ENCODE measurements around the gene IGSF8.

IGSF8 gene

DNA sequence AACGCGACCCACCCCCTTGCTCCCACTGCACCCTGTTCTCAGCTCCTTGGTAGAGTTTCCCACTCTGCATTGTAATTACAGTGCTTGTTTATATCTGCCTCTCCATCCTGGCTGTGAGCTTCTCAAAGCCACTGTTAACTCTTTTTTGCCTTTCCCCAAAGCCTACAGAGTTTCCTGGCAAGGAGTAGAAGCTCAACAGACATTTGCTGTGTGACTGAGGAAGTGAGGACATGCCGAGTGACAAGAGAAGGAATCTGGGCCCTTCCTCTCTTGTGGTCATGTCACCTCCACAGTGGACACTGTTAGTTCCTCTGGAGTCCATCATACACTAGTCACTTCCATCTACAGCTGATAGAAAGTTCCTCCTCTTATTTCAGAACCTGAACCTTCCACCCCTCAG lies 6.1 kb upstream of the IGSF8 start:
- no peaks in the 10 kb centered on the region for H3K36me3 ChIP-seq (ENCODE audit: control insufficient read depth in 2 of 2, insufficient read depth in 2 of 2, low read length in 2 of 2)
- no peaks in the 10 kb centered on the region for H3K27me3 ChIP-seq (ENCODE audit: control insufficient read depth in 1 of 2, insufficient read depth in 2 of 2, low read length in 2 of 2)
- peak overlapping the region in 1 of 2 donors; percentile 36 for H3K9ac ChIP-seq (ENCODE audit: low read length in 2 of 2)
- H3K9me3 ChIP-seq (ENCODE audit: control insufficient read depth in 2 of 2, low read length in 2 of 2) = no peaks in the 10 kb centered on the region
- peaks cover 41% of the 10 kb centered on the region for H3K4me1 ChIP-seq (ENCODE audit: control insufficient read depth, insufficient read depth, low read length)
- H3K4me3 ChIP-seq (ENCODE audit: low read length in 2 of 2) = no peak overlapping the region
- H3K27ac ChIP-seq (ENCODE audit: low read length) = peak overlapping the region; percentile 49

GRCh38 chr1:160103658-160104408 lies 5.4 kb upstream of the IGSF8 start:
- Histone ChIP-seq H3K27ac (ENCODE audit: low read length) (peak overlapping the region; percentile 98), H3K9me3 (ENCODE audit: control insufficient read depth in 2 of 2, low read length in 2 of 2) (no peaks in the 10 kb centered on the region)

DNA sequence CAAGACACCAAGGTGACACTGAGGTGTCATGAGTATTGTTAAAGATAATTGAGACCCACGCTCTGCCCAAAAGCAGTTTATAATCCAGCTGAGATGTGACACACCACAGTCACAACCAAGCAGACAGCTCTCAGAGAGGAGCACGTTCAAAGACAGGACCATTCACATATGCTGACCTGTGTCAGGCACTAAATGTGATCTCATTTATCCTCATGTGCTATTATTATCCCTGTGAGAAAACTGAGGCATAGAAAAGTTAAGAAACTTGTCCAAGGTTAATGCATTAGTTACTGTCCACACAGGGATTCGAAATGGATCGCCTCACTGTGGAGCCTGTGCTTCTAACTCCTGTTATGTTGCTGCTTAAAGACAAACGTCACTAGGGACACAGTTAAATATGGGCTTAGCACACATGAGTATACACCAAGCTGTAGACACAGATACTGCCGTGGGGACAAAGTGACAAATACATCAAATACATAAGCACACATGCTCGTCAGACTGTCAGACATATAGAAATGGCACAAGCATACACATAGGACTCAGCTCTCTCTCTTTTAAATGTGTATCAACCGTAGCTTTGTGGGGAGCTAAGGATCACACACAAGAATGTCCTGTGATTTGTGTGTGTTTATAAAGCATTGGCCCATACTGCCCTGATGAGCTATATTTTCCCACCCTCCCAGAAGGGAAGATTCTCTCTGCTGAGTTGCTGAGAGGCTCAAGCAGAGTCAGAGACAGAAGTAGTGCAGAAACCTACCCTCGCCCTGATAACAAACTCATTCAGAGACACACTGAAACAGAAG lies 3.5 kb upstream of the IGSF8 start:
- H3K4me1 ChIP-seq (ENCODE audit: control insufficient read depth, insufficient read depth, low read length) = peaks cover 56% of the 10 kb centered on the region
- no peaks in the 10 kb centered on the region for H3K9me3 ChIP-seq (ENCODE audit: control insufficient read depth in 2 of 2, low read length in 2 of 2)
- H3K27me3 ChIP-seq (ENCODE audit: control insufficient read depth in 1 of 2, insufficient read depth in 2 of 2, low read length in 2 of 2) = no peaks in the 10 kb centered on the region
- peak overlapping the region; percentile 98 for H3K27ac ChIP-seq (ENCODE audit: low read length)
- H3K4me3 ChIP-seq (ENCODE audit: low read length in 2 of 2) = peak overlapping the region in 1 of 2 donors; percentile 62
- H3K9ac ChIP-seq (ENCODE audit: low read length in 2 of 2) = peak overlapping the region; percentile 31 to 62
- no peaks in the 10 kb centered on the region for H3K36me3 ChIP-seq (ENCODE audit: control insufficient read depth in 2 of 2, insufficient read depth in 2 of 2, low read length in 2 of 2)

More at GRCh38 chr1:160103658-160104408, 5.4 kb upstream of the IGSF8 start:
- no peak overlapping the region for H3K4me3 ChIP-seq (ENCODE audit: low read length in 2 of 2)
- no peaks in the 10 kb centered on the region for H3K27me3 ChIP-seq (ENCODE audit: control insufficient read depth in 1 of 2, insufficient read depth in 2 of 2, low read length in 2 of 2)
- H3K36me3 ChIP-seq (ENCODE audit: control insufficient read depth in 2 of 2, insufficient read depth in 2 of 2, low read length in 2 of 2) = no peaks in the 10 kb centered on the region
- peaks cover 44% of the 10 kb centered on the region for H3K4me1 ChIP-seq (ENCODE audit: control insufficient read depth, insufficient read depth, low read length)
- H3K9ac ChIP-seq (ENCODE audit: low read length in 2 of 2) = peak overlapping the region in 1 of 2 donors; percentile 29

DNA sequence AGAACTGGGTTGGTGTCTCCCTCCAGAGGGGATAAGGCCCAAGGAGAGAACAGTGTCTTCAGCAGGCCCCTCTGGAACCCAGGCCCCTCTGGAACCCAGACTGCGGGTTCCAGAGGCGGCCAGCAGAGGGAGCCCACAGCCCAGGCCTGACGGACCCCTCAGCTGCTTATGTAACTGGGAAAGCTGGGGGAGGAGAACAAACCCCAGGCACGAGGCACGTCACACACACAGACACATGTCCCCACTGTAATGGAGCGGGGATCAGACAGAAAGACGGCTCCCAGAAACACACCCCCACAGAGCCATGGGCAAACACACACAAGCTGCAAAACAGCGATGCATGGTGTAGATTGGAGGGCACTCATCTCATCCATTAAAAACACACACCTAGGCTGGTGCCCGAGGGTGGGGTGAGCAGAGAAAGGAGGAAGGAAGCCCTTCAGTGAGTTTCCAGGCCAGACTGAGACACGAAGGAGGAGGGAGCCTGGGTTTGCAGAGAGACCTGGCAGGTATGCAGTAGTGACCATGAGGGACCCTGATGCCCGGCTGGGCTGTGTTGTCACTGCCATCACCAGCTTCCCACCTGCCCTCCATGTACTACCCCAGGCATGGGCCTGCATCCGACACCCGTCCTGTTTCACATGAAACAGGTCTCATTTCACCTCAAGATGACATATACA lies 2.8 kb upstream of the IGSF8 start:
- no peaks in the 10 kb centered on the region for H3K36me3 ChIP-seq (ENCODE audit: control insufficient read depth in 2 of 2, insufficient read depth in 2 of 2, low read length in 2 of 2)
- H3K9me3 ChIP-seq (ENCODE audit: control insufficient read depth in 2 of 2, low read length in 2 of 2) = no peaks in the 10 kb centered on the region
- H3K4me3 ChIP-seq (ENCODE audit: low read length in 2 of 2) = peak overlapping the region in 1 of 2 donors; percentile 62
- peak overlapping the region; percentile 98 for H3K27ac ChIP-seq (ENCODE audit: low read length)
- H3K4me1 ChIP-seq (ENCODE audit: control insufficient read depth, insufficient read depth, low read length) = peaks cover 62% of the 10 kb centered on the region
- H3K27me3 ChIP-seq (ENCODE audit: control insufficient read depth in 1 of 2, insufficient read depth in 2 of 2, low read length in 2 of 2) = no peaks in the 10 kb centered on the region
- H3K9ac ChIP-seq (ENCODE audit: low read length in 2 of 2) = peak overlapping the region; percentile 31 to 62

DNA sequence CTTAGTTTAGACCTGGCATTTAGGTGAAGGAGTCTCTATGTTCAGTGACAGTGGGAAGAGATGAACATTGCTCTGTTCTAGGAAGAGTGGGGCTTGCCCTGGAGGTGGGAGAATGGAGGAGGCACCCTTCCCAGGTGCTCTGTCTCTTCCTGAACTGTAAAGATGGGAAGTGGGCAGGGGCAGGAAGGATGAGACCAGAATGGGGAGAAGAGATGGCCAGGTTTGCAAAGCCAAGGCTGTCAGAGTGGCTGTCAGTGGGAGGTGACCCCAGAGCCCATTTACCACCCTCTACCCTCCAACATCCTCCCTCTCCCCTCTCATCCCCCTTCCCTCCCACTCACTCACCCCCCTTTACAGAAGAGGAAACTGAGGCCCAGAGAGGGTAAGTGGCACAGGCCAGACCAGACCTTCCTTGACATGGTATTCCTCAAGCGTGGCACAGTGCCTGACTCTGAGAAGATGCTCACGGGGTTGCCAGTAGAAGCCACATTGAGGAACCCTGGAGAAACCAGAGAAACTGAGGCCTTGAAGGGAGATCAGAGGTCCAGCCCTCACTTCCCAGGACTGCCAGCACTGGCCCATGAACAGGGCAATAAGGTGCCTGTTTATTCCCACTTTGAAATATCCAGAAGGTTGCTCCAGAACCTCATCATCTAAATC lies 1.4 kb upstream of the IGSF8 start:
- Histone ChIP-seq H3K27me3 (ENCODE audit: control insufficient read depth in 1 of 2, insufficient read depth in 2 of 2, low read length in 2 of 2) (no peaks in the 10 kb centered on the region), H3K4me1 (ENCODE audit: control insufficient read depth, insufficient read depth, low read length) (peaks cover 67% of the 10 kb centered on the region), H3K4me3 (ENCODE audit: low read length in 2 of 2) (no peak overlapping the region), H3K36me3 (ENCODE audit: control insufficient read depth in 2 of 2, insufficient read depth in 2 of 2, low read length in 2 of 2) (peaks cover 2 to 4% of the 10 kb centered on the region in 2 donors), H3K9ac (ENCODE audit: low read length in 2 of 2) (peak overlapping the region; percentile 47 to 67), H3K9me3 (ENCODE audit: control insufficient read depth in 2 of 2, low read length in 2 of 2) (no peaks in the 10 kb centered on the region), H3K27ac (ENCODE audit: low read length) (peak overlapping the region; percentile 98)

DNA sequence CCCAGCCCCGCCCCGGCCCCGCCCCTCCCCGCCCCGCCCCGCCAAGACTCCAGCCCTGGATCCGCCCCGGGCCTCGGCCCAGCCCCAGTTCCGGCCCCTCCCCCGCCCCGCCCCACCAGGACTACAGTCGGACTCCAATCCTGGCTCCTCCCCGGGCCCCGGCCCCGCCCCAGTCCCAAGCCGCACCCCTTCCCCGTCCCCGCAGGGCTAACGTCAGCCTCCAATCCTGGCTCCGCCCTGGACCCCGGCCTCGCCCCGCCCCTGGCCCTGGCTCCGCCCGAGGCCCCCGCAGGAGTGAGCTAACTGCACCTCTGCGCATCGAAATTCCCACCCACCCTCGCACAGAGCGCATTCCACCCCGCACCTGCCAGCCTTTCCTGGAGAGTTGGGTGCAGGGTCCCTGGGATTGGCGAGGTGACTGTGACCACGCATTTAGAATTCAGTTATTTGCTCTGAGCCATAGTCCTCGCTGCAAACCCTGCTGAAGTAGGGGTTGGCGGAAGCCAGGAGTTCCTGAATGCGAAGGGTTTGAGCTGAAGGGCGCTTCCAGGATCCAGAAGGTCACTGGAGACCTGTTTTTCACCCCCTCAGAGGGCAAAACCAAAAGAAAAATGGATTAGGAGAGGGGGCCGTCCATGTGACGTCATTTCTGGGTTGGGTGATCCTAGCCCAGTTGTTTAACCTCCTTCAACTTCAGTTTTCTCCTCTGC lies 588 bp upstream of the IGSF8 start:
- peak overlapping the region; percentile 37 to 82 for H3K4me3 ChIP-seq (ENCODE audit: low read length in 2 of 2)
- peaks cover 7 to 10% of the 10 kb centered on the region in 2 donors for H3K36me3 ChIP-seq (ENCODE audit: control insufficient read depth in 2 of 2, insufficient read depth in 2 of 2, low read length in 2 of 2)
- no peaks in the 10 kb centered on the region for H3K27me3 ChIP-seq (ENCODE audit: control insufficient read depth in 1 of 2, insufficient read depth in 2 of 2, low read length in 2 of 2)
- H3K9me3 ChIP-seq (ENCODE audit: control insufficient read depth in 2 of 2, low read length in 2 of 2) = no peaks in the 10 kb centered on the region
- peaks cover 61% of the 10 kb centered on the region for H3K4me1 ChIP-seq (ENCODE audit: control insufficient read depth, insufficient read depth, low read length)
- peak overlapping the region; percentile 98 for H3K27ac ChIP-seq (ENCODE audit: low read length)
- peak overlapping the region; percentile 67 to 95 for H3K9ac ChIP-seq (ENCODE audit: low read length in 2 of 2)

- peaks cover 12 to 22% of the 10 kb centered on the region in 2 donors for H3K36me3 ChIP-seq (ENCODE audit: control insufficient read depth in 2 of 2, insufficient read depth in 2 of 2, low read length in 2 of 2)
- peak overlapping the region; percentile 76 to 78 for H3K9ac ChIP-seq (ENCODE audit: low read length in 2 of 2)
- no peaks in the 10 kb centered on the region for H3K27me3 ChIP-seq (ENCODE audit: control insufficient read depth in 1 of 2, insufficient read depth in 2 of 2, low read length in 2 of 2)
- no peak overlapping the region for H3K27ac ChIP-seq (ENCODE audit: low read length)
- H3K4me3 ChIP-seq (ENCODE audit: low read length in 2 of 2) = peak overlapping the region; percentile 68 to 83
- H3K9me3 ChIP-seq (ENCODE audit: control insufficient read depth in 2 of 2, low read length in 2 of 2) = no peaks in the 10 kb centered on the region
- H3K4me1 ChIP-seq (ENCODE audit: control insufficient read depth, insufficient read depth, low read length) = peaks cover 50% of the 10 kb centered on the region
These were observed 1.1 kb downstream of the IGSF8 start for GRCh38 chr1:160097151-160097910.

DNA sequence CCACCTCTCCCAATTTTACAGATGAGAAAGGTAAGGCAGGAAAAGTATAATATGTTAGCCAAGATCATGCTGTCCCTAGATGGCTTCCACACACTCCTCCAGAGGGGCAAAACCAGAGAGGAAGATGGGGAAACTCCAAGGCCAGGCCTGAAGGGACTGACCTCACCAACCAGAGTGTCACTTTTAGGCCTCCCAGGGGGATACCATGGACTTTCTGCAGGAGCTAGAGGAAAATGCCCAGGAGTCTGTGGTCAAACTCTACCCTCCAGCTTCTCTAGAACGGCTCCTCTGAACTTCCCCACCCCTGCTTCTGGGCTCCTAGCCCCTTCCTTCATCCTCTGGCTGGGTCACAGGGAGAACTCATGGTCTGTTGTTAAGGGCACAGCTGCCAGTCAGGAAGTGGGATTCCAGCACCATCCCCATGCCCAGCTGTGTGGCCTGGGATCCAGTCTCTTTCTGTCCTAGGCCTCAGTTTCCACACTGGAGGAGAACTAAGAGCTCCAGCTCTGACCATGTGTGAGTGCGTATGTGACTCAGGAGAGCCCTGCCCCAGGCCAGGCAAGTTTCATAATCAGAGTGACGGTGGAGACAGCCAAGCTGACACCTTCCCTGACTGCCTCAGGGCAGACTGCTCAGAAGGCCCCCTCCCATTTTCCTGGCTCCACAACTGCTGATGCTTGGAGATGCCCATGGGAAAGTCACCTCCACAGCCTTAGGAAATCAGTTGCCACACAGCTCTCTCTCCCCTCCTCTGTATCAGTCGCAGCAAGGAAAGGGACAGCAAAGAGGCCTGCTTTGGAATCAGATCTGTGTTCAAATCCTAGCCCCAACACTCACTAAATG lies 1.9 kb downstream of the IGSF8 start:
- Histone ChIP-seq H3K27me3 (ENCODE audit: control insufficient read depth in 1 of 2, insufficient read depth in 2 of 2, low read length in 2 of 2) (no peaks in the 10 kb centered on the region), H3K27ac (ENCODE audit: low read length) (no peak overlapping the region), H3K36me3 (ENCODE audit: control insufficient read depth in 2 of 2, insufficient read depth in 2 of 2, low read length in 2 of 2) (peaks cover 18 to 30% of the 10 kb centered on the region in 2 donors), H3K9ac (ENCODE audit: low read length in 2 of 2) (peak overlapping the region; percentile 76 to 78), H3K4me1 (ENCODE audit: control insufficient read depth, insufficient read depth, low read length) (peaks cover 42% of the 10 kb centered on the region), H3K4me3 (ENCODE audit: low read length in 2 of 2) (peak overlapping the region in 1 of 2 donors; percentile 83), H3K9me3 (ENCODE audit: control insufficient read depth in 2 of 2, low read length in 2 of 2) (no peaks in the 10 kb centered on the region)
